Endothelial cell of umbilical vein (primary cell): ENCODE results near the gene NAE1. TPM values are rescaled to one million over a fixed set of nuclear protein-coding genes. Genes with fewer than 3 reads are reported as not detected.

Experiments used
- BruUV-seq: library from RNA; stranded (reverse); fragments of 400-500 nt; replicated peaks from 2 replicates; lab custom pipeline; 2021; lab: Mats Ljungman, UMichigan
- CTCF ChIA-PET: fragments of 300-600, 350-600 bp; sonication (Branson Sonifier 250); formaldehyde crosslinking; loops from one replicate; lab custom pipeline; 2021; ENCODE audit warnings: antibody characterized with exemption, inconsistent platforms; lab: Charles Lee
- POLR2A ChIA-PET: fragments of 300-600, 350-600 bp; sonication (Branson Sonifier 250); formaldehyde crosslinking; loops from one replicate; lab custom pipeline; 2021; ENCODE audit warnings: antibody characterized with exemption, inconsistent platforms; lab: Charles Lee
- DNase-seq: peaks from one replicate; pipeline ENCODE4 v3.0.0-alpha.2; 2011; ENCODE audit warnings: low read depth, low spot score
- FAIRE-seq: peaks from 2 replicates; lab custom pipeline; 2011; peaks lifted over from hg19 to GRCh38; lab: Jason Lieb, UNC
- H2AFZ ChIP-seq: 2 replicates; pipeline ENCODE4 v1.6.0; 2012; ENCODE audit warnings: low read depth, low read length, control low read depth, inconsistent platforms
- H3K27ac ChIP-seq: 2 replicates; pipeline ENCODE4 v1.5.1; 2011; ENCODE audit warnings: low read depth, mild to moderate bottlenecking, control low read depth, low read length, moderate library complexity; ENCODE audit not compliant: insufficient read depth
- H3K27me3 ChIP-seq, 2 experiments: 2 replicates each; pipeline versions ENCODE4 v1.6.0 to v1.6.1; 2011; ENCODE audit warnings: low read length in 2 of 2, mixed read lengths in 1 of 2; ENCODE audit not compliant: control insufficient read depth in 2 of 2, insufficient read depth in 2 of 2
- H3K36me3 ChIP-seq, 2 experiments: 2 replicates in 1 of 2; 3 replicates in 1 of 2; pipeline ENCODE4 v1.5.1; 2011; ENCODE audit warnings: low read length in 2 of 2, mild to moderate bottlenecking in 1 of 2, moderate library complexity in 1 of 2; ENCODE audit not compliant: control insufficient read depth in 2 of 2, insufficient read depth in 2 of 2; ENCODE audit errors: extremely low read depth in 1 of 2
- H3K4me1 ChIP-seq: 3 replicates; pipeline ENCODE4 v1.5.1; 2011; ENCODE audit warnings: mild to moderate bottlenecking, low read length; ENCODE audit not compliant: control insufficient read depth, insufficient read depth; ENCODE audit errors: extremely low read depth
- H3K4me2 ChIP-seq: 2 replicates; pipeline ENCODE4 v1.6.1; 2011; ENCODE audit warnings: low read length, control low read depth, mixed read lengths; ENCODE audit not compliant: insufficient read depth
- H3K4me3 ChIP-seq, 3 experiments: fragments of 200-600 bp in 1 of 3; sonication (generic), shearing (Covaris generic) in 1 of 3; replicated peaks in 1 of 3; 2 replicates each; pipeline ENCODE4 v1.5.1; 2011 to 2016; ENCODE audit warnings: control low read depth in 3 of 3, low read length in 3 of 3, mild to moderate bottlenecking in 2 of 3, inconsistent platforms in 1 of 3, low read depth in 1 of 3, moderate library complexity in 1 of 3; ENCODE audit not compliant: insufficient read depth in 1 of 3
- H3K79me2 ChIP-seq: 2 replicates; pipeline ENCODE4 v1.6.0; 2012; ENCODE audit warnings: low read length, inconsistent platforms; ENCODE audit not compliant: control insufficient read depth, insufficient read depth
- H3K9ac ChIP-seq: replicated peaks from 2 replicates; pipeline ENCODE3; 2011; ENCODE audit warnings: low read length, control low read depth; ENCODE audit not compliant: insufficient read depth; ENCODE audit errors: extremely low read depth
- H3K9me1 ChIP-seq: replicated peaks from 3 replicates; pipeline ENCODE4 v1.6.0; 2011; ENCODE audit warnings: mild to moderate bottlenecking, low read length; ENCODE audit not compliant: control insufficient read depth, insufficient read depth; ENCODE audit errors: extremely low read depth
- H3K9me3 ChIP-seq: replicated peaks from 2 replicates; pipeline ENCODE4 v1.5.1; 2012; ENCODE audit warnings: low read length, inconsistent platforms; ENCODE audit not compliant: control insufficient read depth, insufficient read depth
- H4K20me1 ChIP-seq: replicated peaks from 2 replicates; pipeline ENCODE3; 2011; ENCODE audit warnings: mild to moderate bottlenecking, low read length; ENCODE audit not compliant: control insufficient read depth, insufficient read depth; ENCODE audit errors: extremely low read depth
- EZH2 ChIP-seq: IDR thresholded peaks from 2 replicates; pipeline ENCODE4 v1.6.1; 2012; ENCODE audit warnings: borderline replicate concordance, low read depth, mild to moderate bottlenecking, moderate library complexity, low read length, inconsistent platforms; ENCODE audit not compliant: severe bottlenecking
- FOS ChIP-seq: IDR thresholded peaks from 2 replicates; pipeline ENCODE4 v1.6.1; 2011; ENCODE audit warnings: mild to moderate bottlenecking, low read length, moderate library complexity, borderline replicate concordance; ENCODE audit not compliant: insufficient read depth
- GATA2 ChIP-seq: IDR thresholded peaks from 2 replicates; pipeline ENCODE4 v1.7.0; 2011; ENCODE audit warnings: low read depth, mild to moderate bottlenecking, moderate library complexity, mixed read lengths, low read length; ENCODE audit not compliant: insufficient read length, insufficient read depth
- JUN ChIP-seq: IDR thresholded peaks from 2 replicates; pipeline ENCODE4 v1.6.1; 2011; ENCODE audit warnings: borderline replicate concordance, low read depth; ENCODE audit not compliant: insufficient read length, insufficient read depth
- MYC ChIP-seq: IDR thresholded peaks from one replicate; pipeline ENCODE4 v1.6.1; 2011; ENCODE audit warnings: mild to moderate bottlenecking, low read depth, low read length
- POLR2A ChIP-seq: IDR thresholded peaks from 2 replicates; pipeline ENCODE4 v1.6.1; 2012; ENCODE audit warnings: low read depth, mild to moderate bottlenecking, control low read depth, low read length
- POLR2AphosphoS5 ChIP-seq: IDR thresholded peaks from 2 replicates; pipeline ENCODE4 v1.6.1; 2012; ENCODE audit warnings: low read depth, mild to moderate bottlenecking, control low read depth, low read length, moderate library complexity; ENCODE audit not compliant: insufficient read depth
- dilution Hi-C: fragments of 300-500 bp; cut with MboI; formaldehyde crosslinking; loops from one replicate; pipeline ENCODE4 v1.15.0; 2019; ENCODE audit warnings: low sequenced_read_pairs; ENCODE audit not compliant: extremely low pct_ligation_motif_present
- intact Hi-C: fragments of 100-400 bp; cut with micrococcal nuclease; formaldehyde crosslinking; loops from one replicate; pipeline ENCODE4 v1.10.0; 2022
- polyA plus RNA-seq, 4 experiments: library from polyadenylated mRNA; depleted of rRNA in 3 of 4; stranded (reverse) in 3 of 4; unstranded in 1 of 4; fragments of >200 nt; gene quantifications; 2 replicates each; pipeline versions ENCODE4 v1.2.1 to v1.2.3, GENCODE V29; 2011 to 2012; ENCODE audit warnings: missing spikeins in 1 of 4
- total RNA-seq: library from RNA; stranded (reverse); gene quantifications from 2 replicates; pipeline ENCODE4 v1.2.3, GENCODE V29; 2021
- TF ChIP-seq, protein P1 (sequence below): IDR thresholded peaks from 2 replicates; pipeline ENCODE4 v1.6.1; 2011; ENCODE audit not compliant: insufficient read depth, insufficient read length
- TF ChIP-seq, protein P2 (sequence below), 2 donors: IDR thresholded peaks; 1 replicate in 1 of 2; 2 replicates in 1 of 2; pipeline ENCODE4 v1.5.1; 2011; ENCODE audit warnings: low read length in 2 of 2, mild to moderate bottlenecking in 2 of 2, moderate library complexity in 2 of 2, control low read depth in 1 of 2, inconsistent platforms in 1 of 2, low read depth in 1 of 2; ENCODE audit not compliant: insufficient read depth in 1 of 2; ENCODE audit errors: extremely low read depth in 1 of 2

Gene NAE1
- total and polyA plus RNA-seq, 2 donors (not counting 3 experiments of a cell fraction or from before 2014, with no cell fraction given) = 23.6 to 64.3 TPM

DNA sequence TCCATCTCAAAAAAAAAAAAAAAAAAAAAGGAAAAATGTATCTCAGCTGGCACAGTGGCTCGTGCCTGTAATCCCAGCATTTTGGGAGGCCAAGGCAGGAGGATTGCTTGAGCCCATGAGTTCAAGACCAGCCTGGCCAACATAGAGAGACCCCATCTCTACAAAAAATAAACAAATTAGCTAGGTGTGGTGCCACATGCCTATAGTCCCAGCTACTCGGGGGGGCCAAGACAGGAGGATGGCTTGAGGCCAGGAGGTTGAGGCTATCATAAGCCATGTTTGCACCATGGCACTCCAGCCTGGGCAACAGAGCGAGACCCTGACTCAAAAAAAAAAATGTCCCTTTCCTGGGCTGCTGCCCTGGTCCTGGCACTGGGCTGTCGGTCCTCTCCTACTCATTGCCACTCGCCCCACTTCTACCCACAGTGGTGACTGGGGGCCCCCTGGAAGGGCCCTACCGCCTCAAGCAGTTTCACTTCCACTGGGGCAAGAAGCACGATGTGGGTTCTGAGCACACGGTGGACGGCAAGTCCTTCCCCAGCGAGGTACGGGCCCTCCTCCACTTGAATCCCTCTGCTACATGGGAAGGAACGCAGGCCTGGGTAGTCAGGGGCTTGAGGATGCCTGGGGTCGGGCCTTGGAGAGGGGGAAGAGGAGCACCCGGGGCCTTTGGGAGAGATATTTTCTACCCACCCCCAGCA, 19.5 kb upstream of the NAE1 start:
- dilution Hi-C loops (no loop called here), intact Hi-C loops (no loop called here)
- H3K27ac ChIP-seq = no peak overlapping the region
- H3K36me3 ChIP-seq = no peaks in the 10 kb centered on the region
- CTCF ChIA-PET = interaction anchor here (1.4 to 2.9 kb wide), 4 partner anchors 12 to 199 kb away, joined by 3 to 31 read pairs (median 10); partner anchors contain the start of gene NAE1
- POLR2A ChIA-PET = interaction anchor here (0.7 kb wide), 1 partner anchor 126 kb away, joined by 3 read pairs; no protein-coding TSS in a partner anchor
- no peak for FAIRE-seq
- no TSS peak for BruUV-seq
- no peak overlapping the region for H3K9ac ChIP-seq
- H3K27me3 ChIP-seq = peaks cover 22 to 26% of the 10 kb centered on the region in 2 experiments
- H3K9me1 ChIP-seq = no peaks in the 10 kb centered on the region
- no peak for DNase-seq
- no peak overlapping the region for H2AFZ ChIP-seq
- H3K4me2 ChIP-seq = no peak overlapping the region
- no peaks in the 10 kb centered on the region for H3K4me1 ChIP-seq
- H3K9me3 ChIP-seq = no peaks in the 10 kb centered on the region
- H4K20me1 ChIP-seq = no peaks in the 10 kb centered on the region
- TF ChIP-seq JUN (no peak), POLR2AphosphoS5 (no peak), POLR2A (no peak), GATA2 (no peak), MYC (no peak), FOS (no peak), EZH2 (no peak)
- TF ChIP-seq, protein P1, sequence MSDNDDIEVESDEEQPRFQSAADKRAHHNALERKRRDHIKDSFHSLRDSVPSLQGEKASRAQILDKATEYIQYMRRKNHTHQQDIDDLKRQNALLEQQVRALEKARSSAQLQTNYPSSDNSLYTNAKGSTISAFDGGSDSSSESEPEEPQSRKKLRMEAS = no peak
- TF ChIP-seq, protein P2, sequence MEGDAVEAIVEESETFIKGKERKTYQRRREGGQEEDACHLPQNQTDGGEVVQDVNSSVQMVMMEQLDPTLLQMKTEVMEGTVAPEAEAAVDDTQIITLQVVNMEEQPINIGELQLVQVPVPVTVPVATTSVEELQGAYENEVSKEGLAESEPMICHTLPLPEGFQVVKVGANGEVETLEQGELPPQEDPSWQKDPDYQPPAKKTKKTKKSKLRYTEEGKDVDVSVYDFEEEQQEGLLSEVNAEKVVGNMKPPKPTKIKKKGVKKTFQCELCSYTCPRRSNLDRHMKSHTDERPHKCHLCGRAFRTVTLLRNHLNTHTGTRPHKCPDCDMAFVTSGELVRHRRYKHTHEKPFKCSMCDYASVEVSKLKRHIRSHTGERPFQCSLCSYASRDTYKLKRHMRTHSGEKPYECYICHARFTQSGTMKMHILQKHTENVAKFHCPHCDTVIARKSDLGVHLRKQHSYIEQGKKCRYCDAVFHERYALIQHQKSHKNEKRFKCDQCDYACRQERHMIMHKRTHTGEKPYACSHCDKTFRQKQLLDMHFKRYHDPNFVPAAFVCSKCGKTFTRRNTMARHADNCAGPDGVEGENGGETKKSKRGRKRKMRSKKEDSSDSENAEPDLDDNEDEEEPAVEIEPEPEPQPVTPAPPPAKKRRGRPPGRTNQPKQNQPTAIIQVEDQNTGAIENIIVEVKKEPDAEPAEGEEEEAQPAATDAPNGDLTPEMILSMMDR (IDR thresholded peaks at IDR 0.05; ENCODE audit: extremely low read depth in 1 of 2, insufficient read depth in 1 of 2, low read depth in 1 of 2, low read length in 2 of 2) = no peak
- H3K4me3 ChIP-seq = no peak overlapping the region
- no peaks in the 10 kb centered on the region for H3K79me2 ChIP-seq
